GM12892 (cell line): ENCODE measurements around the gene EXOC4.

Experiments
- POLR2A ChIP-seq: IDR thresholded peaks from 2 replicates; pipeline ENCODE4 v1.6.1; 2011; ENCODE audit warnings: low read depth, low read length, control low read depth
- POLR2AphosphoS5 ChIP-seq: IDR thresholded peaks from 2 replicates; pipeline ENCODE4 v1.6.1; 2011; ENCODE audit warnings: low read depth, low read length, control low read depth
- TAF1 ChIP-seq: IDR thresholded peaks from 2 replicates; pipeline ENCODE4 v1.6.1; 2011; ENCODE audit warnings: low read depth, mild to moderate bottlenecking, control low read depth, low read length, borderline replicate concordance

- TF ChIP-seq POLR2A = no peak
- no peak for TF ChIP-seq POLR2AphosphoS5
- no peak for TF ChIP-seq TAF1
Observed at GRCh38 chr7:133781486-133782090, 528.7 kb downstream of the EXOC4 start.
